Vagina (tissue), 2 donors: Measurements from ENCODE around the gene MCM9.

Experiments
- POLR2A ChIP-seq, 2 donors: fragments of 450-650 bp; IDR thresholded peaks; one replicate each; pipeline ENCODE4 v1.6.1; 2017; ENCODE audit warnings: antibody characterized with exemption in 2 of 2, mild to moderate bottlenecking in 2 of 2, moderate library complexity in 2 of 2
- POLR2AphosphoS5 ChIP-seq, 2 donors: sonication (generic); formaldehyde crosslinking; IDR thresholded peaks; one replicate each; pipeline ENCODE4 v1.9.0; 2017; ENCODE audit warnings: antibody characterized with exemption in 2 of 2, mild to moderate bottlenecking in 2 of 2, low read depth in 1 of 2; ENCODE audit not compliant: insufficient read depth in 1 of 2
- TF ChIP-seq, protein P1 (sequence below), 3 experiments: fragments of 450-650 bp in 2 of 3; fragments of 200-600 bp in 1 of 3; sonication (generic) in 1 of 3; IDR thresholded peaks; one replicate each; pipeline ENCODE4 v1.5.1; 2017 to 2019; ENCODE audit warnings: antibody characterized with exemption in 3 of 3, mild to moderate bottlenecking in 2 of 3, moderate library complexity in 2 of 3

DNA sequence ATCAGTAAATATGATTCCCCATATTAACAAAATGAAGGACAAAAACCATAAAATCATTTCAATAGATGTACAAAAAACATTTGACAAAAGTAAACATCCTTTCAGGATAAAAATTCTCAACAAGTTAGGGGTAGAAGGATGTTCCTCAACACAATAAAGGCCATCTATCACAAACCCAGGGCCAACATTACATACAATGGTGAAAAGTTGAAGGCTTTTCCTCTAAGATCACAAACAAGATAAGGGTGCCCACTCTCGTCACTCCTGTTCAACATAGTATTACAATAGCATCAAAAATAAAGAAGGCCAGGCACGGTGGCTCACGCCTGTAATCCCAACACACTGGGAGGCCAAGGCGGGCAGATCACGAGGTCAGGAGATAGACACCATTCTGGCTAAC is 63.6 kb downstream of the MCM9 start:
- TF ChIP-seq POLR2AphosphoS5 (IDR thresholded peaks at IDR 0.05; ENCODE audit: insufficient read depth in 1 of 2, low read depth in 1 of 2) (no peak), POLR2A (IDR thresholded peaks at IDR 0.05) (no peak)
- TF ChIP-seq, protein P1, sequence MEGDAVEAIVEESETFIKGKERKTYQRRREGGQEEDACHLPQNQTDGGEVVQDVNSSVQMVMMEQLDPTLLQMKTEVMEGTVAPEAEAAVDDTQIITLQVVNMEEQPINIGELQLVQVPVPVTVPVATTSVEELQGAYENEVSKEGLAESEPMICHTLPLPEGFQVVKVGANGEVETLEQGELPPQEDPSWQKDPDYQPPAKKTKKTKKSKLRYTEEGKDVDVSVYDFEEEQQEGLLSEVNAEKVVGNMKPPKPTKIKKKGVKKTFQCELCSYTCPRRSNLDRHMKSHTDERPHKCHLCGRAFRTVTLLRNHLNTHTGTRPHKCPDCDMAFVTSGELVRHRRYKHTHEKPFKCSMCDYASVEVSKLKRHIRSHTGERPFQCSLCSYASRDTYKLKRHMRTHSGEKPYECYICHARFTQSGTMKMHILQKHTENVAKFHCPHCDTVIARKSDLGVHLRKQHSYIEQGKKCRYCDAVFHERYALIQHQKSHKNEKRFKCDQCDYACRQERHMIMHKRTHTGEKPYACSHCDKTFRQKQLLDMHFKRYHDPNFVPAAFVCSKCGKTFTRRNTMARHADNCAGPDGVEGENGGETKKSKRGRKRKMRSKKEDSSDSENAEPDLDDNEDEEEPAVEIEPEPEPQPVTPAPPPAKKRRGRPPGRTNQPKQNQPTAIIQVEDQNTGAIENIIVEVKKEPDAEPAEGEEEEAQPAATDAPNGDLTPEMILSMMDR (IDR thresholded peaks at IDR 0.05): no peak
